Thyroid gland (tissue), 4 donors: ENCODE measurements around the gene SLC38A4.

Experiments used
- POLR2A ChIP-seq, 2 donors: fragments of 450-650 bp; IDR thresholded peaks; one replicate each; pipeline ENCODE4 v1.6.1; 2017; ENCODE audit warnings: antibody characterized with exemption in 2 of 2, mild to moderate bottlenecking in 2 of 2, moderate library complexity in 1 of 2
- TF ChIP-seq, protein P1 (sequence below), 6 experiments: fragments of 200-600 bp in 3 of 6; fragments of 450-650 bp in 3 of 6; sonication (generic) in 3 of 6; IDR thresholded peaks; one replicate each; pipeline ENCODE4 v1.5.1; 2016 to 2019; ENCODE audit warnings: antibody characterized with exemption in 6 of 6, mild to moderate bottlenecking in 2 of 6, inconsistent platforms in 1 of 6, moderate library complexity in 1 of 6

DNA sequence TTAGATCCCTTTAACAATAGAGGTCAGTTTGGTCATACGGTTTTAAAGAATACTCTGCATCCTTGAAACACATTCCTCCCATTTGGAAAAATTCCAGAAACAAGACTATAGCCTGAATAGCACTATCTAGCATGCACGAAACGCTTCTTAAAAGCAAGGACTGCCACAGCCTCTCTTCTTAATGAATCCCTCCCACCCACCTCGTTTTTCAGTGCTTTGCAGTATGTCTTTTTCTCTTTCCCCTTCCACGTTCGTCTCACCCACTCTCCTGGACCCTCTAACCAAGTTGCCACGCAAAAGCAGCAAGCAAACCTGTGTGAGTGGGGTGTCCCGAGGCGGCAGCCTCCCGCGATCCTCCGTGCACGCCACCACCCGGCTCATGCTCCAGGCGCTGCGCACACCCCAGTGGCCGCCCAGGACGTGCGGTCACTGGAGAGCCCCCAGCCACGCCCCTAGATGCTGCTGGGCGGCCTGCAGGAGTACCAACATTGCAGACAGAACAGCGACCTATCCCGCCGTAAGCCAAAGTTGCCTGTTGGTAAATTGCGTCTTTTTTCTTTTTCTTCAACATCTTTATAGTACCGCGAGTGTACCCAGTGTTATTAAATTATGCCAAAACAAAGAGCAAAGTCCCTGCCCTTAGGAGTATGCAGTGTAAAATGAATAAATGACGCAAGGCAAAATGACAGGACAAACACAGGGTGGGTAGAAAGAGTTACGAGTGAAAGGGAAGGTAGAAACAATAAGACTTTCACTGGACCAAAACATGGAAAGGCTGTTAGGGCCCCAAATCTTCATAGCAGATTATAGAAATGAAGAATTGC is at the start of gene SLC38A4:
- TF ChIP-seq, protein P1, sequence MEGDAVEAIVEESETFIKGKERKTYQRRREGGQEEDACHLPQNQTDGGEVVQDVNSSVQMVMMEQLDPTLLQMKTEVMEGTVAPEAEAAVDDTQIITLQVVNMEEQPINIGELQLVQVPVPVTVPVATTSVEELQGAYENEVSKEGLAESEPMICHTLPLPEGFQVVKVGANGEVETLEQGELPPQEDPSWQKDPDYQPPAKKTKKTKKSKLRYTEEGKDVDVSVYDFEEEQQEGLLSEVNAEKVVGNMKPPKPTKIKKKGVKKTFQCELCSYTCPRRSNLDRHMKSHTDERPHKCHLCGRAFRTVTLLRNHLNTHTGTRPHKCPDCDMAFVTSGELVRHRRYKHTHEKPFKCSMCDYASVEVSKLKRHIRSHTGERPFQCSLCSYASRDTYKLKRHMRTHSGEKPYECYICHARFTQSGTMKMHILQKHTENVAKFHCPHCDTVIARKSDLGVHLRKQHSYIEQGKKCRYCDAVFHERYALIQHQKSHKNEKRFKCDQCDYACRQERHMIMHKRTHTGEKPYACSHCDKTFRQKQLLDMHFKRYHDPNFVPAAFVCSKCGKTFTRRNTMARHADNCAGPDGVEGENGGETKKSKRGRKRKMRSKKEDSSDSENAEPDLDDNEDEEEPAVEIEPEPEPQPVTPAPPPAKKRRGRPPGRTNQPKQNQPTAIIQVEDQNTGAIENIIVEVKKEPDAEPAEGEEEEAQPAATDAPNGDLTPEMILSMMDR (IDR thresholded peaks at IDR 0.05), result no peak
- TF ChIP-seq POLR2A (IDR thresholded peaks at IDR 0.05), result no peak
